Measurements from ENCODE around the gene FGF8.

DNA sequence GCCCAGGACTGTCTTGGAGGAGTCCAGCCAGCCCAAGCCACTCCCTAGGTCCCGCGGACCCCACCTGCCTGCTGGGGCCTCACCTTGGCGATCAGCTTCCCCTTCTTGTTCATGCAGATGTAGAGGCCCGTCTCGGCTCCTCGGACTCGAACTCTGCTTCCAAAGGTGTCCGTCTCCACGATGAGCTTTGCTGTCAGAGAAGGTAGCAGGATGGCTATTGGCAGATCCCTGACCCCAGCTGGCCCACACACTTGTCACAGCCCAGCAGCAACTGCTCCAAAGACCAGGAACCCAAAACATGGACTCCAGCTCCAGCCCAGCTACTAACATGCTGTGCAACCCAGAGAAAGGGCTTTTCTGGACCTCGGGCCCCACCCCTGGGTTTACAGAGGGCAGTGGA is 4.5 kb downstream of the FGF8 start:
- TF ChIP-seq, protein P1, sequence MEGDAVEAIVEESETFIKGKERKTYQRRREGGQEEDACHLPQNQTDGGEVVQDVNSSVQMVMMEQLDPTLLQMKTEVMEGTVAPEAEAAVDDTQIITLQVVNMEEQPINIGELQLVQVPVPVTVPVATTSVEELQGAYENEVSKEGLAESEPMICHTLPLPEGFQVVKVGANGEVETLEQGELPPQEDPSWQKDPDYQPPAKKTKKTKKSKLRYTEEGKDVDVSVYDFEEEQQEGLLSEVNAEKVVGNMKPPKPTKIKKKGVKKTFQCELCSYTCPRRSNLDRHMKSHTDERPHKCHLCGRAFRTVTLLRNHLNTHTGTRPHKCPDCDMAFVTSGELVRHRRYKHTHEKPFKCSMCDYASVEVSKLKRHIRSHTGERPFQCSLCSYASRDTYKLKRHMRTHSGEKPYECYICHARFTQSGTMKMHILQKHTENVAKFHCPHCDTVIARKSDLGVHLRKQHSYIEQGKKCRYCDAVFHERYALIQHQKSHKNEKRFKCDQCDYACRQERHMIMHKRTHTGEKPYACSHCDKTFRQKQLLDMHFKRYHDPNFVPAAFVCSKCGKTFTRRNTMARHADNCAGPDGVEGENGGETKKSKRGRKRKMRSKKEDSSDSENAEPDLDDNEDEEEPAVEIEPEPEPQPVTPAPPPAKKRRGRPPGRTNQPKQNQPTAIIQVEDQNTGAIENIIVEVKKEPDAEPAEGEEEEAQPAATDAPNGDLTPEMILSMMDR (conservative IDR thresholded peaks at IDR 0.05 in 1 of 2, IDR thresholded peaks at IDR 0.05 in 1 of 2; ENCODE audit: low read depth in 1 of 2, low read length in 2 of 2) = no peak
- TF ChIP-seq EZH2 (IDR thresholded peaks at IDR 0.05; ENCODE audit: low read length, missing control alignments) = no peak

Data from fibroblast of lung (primary cell).